K562 (cell line): ENCODE data around the gene CHMP4B. TPM values are rescaled to one million over a fixed set of nuclear protein-coding genes. Genes with fewer than 3 reads are reported as not detected.

Experiments used
- ARID1B ChIP-seq: fragments of 450-650 bp; IDR thresholded peaks from 2 replicates; pipeline ENCODE4 v1.6.1; 2016; ENCODE audit warnings: antibody characterized with exemption, mild to moderate bottlenecking, inconsistent platforms
- ATF7 ChIP-seq: fragments of 450-650 bp; IDR thresholded peaks from 2 replicates; pipeline ENCODE4 v1.7.1; 2014; ENCODE audit warnings: mild to moderate bottlenecking, moderate library complexity
- BACH1 ChIP-seq: fragments of 200-800 bp; sonication (Bioruptor generic); IDR thresholded peaks from 2 replicates; pipeline ENCODE4 v1.6.1; 2016; ENCODE audit warnings: missing genetic modification characterization, missing compliant biosample characterization
- BRD4 ChIP-seq: fragments of 200-600 bp; sonication (generic); IDR thresholded peaks from 2 replicates; pipeline ENCODE4 v1.6.1; 2017; ENCODE audit warnings: inconsistent platforms
- CREB3L1 ChIP-seq: fragments of 450-650 bp; IDR thresholded peaks from 2 replicates; pipeline ENCODE4 v1.6.1; 2014; ENCODE audit warnings: low read depth, mild to moderate bottlenecking, moderate library complexity, borderline replicate concordance
- ERF ChIP-seq: fragments of 450-650 bp; formaldehyde crosslinking; IDR thresholded peaks from 2 replicates; pipeline ENCODE4 v1.4.0; 2020; ENCODE audit warnings: mild to moderate bottlenecking, mixed read lengths
- EZH2 ChIP-seq: IDR thresholded peaks from 2 replicates; pipeline ENCODE4 v1.6.1; 2012; ENCODE audit warnings: low read depth, mild to moderate bottlenecking, inconsistent platforms, low read length, borderline replicate concordance
- NFATC3 ChIP-seq: fragments of 450-650 bp; IDR thresholded peaks from 2 replicates; pipeline ENCODE4 v1.6.1; 2017; ENCODE audit warnings: mild to moderate bottlenecking
- RCOR1 ChIP-seq, 2 experiments: IDR thresholded peaks; 2 replicates each; pipeline ENCODE4 v1.6.1; 2012; ENCODE audit warnings: low read depth in 2 of 2, low read length in 2 of 2, borderline replicate concordance in 1 of 2, improper control_type of control experiment in 1 of 2
- RNF219 ChIP-seq: fragments of 250-450 bp; sonication (Bioruptor Pico); IDR thresholded peaks from 2 replicates; pipeline ENCODE4 v1.5.0; 2022; ENCODE audit warnings: mild to moderate bottlenecking
- SAFB2 ChIP-seq: fragments of 200-400 bp; formaldehyde crosslinking; IDR thresholded peaks from 2 replicates; pipeline ENCODE4 v1.6.1; 2018; ENCODE audit warnings: borderline replicate concordance, low read length, low read depth, moderate library complexity; ENCODE audit not compliant: severe bottlenecking
- SMAD4 ChIP-seq: fragments of 250-450 bp; sonication (Bioruptor Pico); conservative IDR thresholded peaks from 2 replicates; pipeline ENCODE4 v1.8.0; 2021; ENCODE audit warnings: inconsistent platforms, mild to moderate bottlenecking, moderate library complexity
- SP2 ChIP-seq: IDR thresholded peaks from 2 replicates; pipeline ENCODE4 v1.6.1; 2011; ENCODE audit warnings: mild to moderate bottlenecking, low read depth, low read length, moderate library complexity; ENCODE audit not compliant: poor library complexity, severe bottlenecking; ENCODE audit errors: extremely low read depth
- SRSF1 ChIP-seq: fragments of 200-400 bp; formaldehyde crosslinking; IDR thresholded peaks from 2 replicates; pipeline ENCODE4 v1.6.1; 2017; ENCODE audit warnings: mild to moderate bottlenecking, low read depth, low read length, moderate library complexity
- SRSF9 ChIP-seq: fragments of 200-400 bp; formaldehyde crosslinking; IDR thresholded peaks from 2 replicates; pipeline ENCODE4 v1.6.1; 2017; ENCODE audit warnings: low read depth, low read length, borderline replicate concordance
- ZBTB12 ChIP-seq: fragments of 250-450 bp; sonication (Bioruptor Pico); IDR thresholded peaks from 2 replicates; pipeline ENCODE4 v1.4.0; 2020
- ZNF316 ChIP-seq: fragments of 450-650 bp; IDR thresholded peaks from 2 replicates; pipeline ENCODE4 v1.6.1; 2016
- ZNF354B ChIP-seq: fragments of 250-450 bp; sonication (Bioruptor Pico); IDR thresholded peaks from 2 replicates; pipeline ENCODE4 v1.4.0; 2020
- ZZZ3 ChIP-seq: fragments of 450-650 bp; IDR thresholded peaks from 2 replicates; pipeline ENCODE4 v1.6.1; 2016; ENCODE audit warnings: antibody characterized with exemption, mild to moderate bottlenecking, moderate library complexity
- polyA plus RNA-seq, 8 experiments: library from polyadenylated mRNA; depleted of rRNA in 4 of 8; stranded (reverse) in 5 of 8; unstranded in 3 of 8; fragments of >200 nt; fragmentation: Nextera tagmentation in 2 of 8; fragmentation: Illumina TruSeq in 1 of 8; extraction: Ambion mirVana in 2 of 8; extraction: Trizol in 1 of 8; gene quantifications; 2 replicates each; pipeline versions ENCODE4 v1.2.1 to v1.2.3, GENCODE V29; 2011 to 2014; ENCODE audit warnings: inconsistent platforms in 1 of 8, missing spikeins in 1 of 8
- total RNA-seq, 7 experiments: library from RNA; depleted of rRNA in 6 of 7; stranded (reverse); fragments of >200 nt in 6 of 7; fragmentation: Illumina TruSeq in 2 of 7; extraction: Trizol in 2 of 7; gene quantifications; 2 replicates each; pipeline versions ENCODE4 v1.2.1 to v1.2.3, GENCODE V29; 2011 to 2021; ENCODE audit warnings: low replicate concordance in 1 of 7
- TF ChIP-seq, protein P1 (sequence below): fragments of 450-650 bp; IDR thresholded peaks from 2 replicates; pipeline ENCODE4 v1.6.1; 2018; ENCODE audit warnings: mild to moderate bottlenecking, low read depth; ENCODE audit not compliant: partially characterized antibody

CHMP4B gene
- total and polyA plus RNA-seq, 9 of the 15 experiments (the other 6 are each of a cell fraction or from before 2014, with no cell fraction given), result 1.8 to 64.7 (median 31.8) TPM

DNA sequence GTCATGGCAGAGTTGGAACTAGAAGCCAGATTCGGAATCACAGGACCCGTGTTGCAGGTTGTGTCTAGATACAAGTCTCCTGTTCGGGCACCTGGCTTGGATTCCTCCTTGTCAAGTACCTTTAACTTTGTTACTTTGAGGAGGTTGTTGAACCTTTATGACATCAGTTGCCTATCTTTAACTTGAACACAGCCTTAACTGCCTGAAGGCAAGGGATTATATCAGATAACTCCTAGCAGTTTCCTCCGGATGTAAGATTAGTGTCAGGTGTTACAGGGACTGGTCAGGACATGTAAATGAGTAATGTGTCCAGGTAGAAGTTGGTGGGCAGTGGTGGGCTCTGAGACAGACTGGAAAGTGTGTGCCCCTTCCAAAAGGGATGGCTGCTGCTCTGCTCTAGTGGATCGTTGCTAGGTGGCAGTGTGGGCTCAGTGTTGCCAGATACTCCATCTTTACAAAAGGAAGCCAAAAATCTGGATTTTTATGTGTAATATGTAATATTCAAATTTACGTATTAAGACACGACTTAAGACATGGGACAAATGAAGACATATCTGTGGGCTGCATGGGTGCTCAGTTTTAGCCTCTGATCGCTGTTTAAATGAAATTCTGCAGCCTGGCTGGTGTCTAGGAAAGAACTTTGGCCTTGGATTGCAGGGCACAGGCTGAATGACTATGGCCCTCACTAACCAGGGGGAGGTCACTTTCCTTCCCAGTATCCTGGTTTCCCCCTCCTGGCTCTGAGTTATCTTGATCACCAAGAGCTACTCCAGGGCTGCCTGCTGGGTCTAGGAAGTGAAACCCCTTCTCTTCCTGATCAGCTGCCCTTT, 27.1 kb downstream of the CHMP4B start (continued):
- TF ChIP-seq, protein P1, sequence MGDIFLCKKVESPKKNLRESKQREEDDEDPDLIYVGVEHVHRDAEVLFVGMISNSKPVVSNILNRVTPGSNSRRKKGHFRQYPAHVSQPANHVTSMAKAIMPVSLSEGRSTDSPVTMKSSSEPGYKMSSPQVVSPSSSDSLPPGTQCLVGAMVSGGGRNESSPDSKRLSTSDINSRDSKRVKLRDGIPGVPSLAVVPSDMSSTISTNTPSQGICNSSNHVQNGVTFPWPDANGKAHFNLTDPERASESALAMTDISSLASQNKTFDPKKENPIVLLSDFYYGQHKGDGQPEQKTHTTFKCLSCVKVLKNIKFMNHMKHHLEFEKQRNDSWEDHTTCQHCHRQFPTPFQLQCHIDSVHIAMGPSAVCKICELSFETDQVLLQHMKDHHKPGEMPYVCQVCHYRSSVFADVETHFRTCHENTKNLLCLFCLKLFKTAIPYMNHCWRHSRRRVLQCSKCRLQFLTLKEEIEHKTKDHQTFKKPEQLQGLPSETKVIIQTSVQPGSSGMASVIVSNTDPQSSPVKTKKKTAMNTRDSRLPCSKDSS, result no peak
- no peak for TF ChIP-seq CREB3L1
- 0 out of 2 replicates have a peak, but pooled peaks have one; percentile 7 for TF ChIP-seq SMAD4 (CRISPR knock-in tag)
- 0 out of 2 replicates have a peak, but pooled peaks have one; percentile 23 for TF ChIP-seq NFATC3
- TF ChIP-seq ATF7, result peak; percentile 26; the same call in 1 of the 2 replicates
- no peak for TF ChIP-seq ZZZ3
- no peak for TF ChIP-seq ERF (CRISPR knock-in tag)
- no peak for TF ChIP-seq RNF219 (CRISPR knock-in tag)
- no peak for TF ChIP-seq ZNF316
- no peak for TF ChIP-seq SAFB2
- no peak for TF ChIP-seq SP2
- TF ChIP-seq RCOR1 (IDR thresholded peaks at IDR 0.05; ENCODE audit: borderline replicate concordance in 1 of 2, low read depth in 2 of 2, low read length in 2 of 2), result 0 out of 4 replicates have a peak, but pooled peaks of 1 of the 2 experiments have one; percentile 29
- TF ChIP-seq SRSF9, result no peak
- TF ChIP-seq ZNF354B (CRISPR knock-in tag), result no peak
- no peak for TF ChIP-seq SRSF1
- TF ChIP-seq EZH2, result no peak
- TF ChIP-seq ARID1B, result peak; percentile 63
- no peak for TF ChIP-seq BACH1
- no peak for TF ChIP-seq ZBTB12 (CRISPR knock-in tag)
- no peak for TF ChIP-seq BRD4
